Bronchial epithelial cell (primary cell): ENCODE measurements around the gene DONSON. TPM values are rescaled to one million over a fixed set of nuclear protein-coding genes. Genes with fewer than 3 reads are reported as not detected.

Experiments
- DNase-seq: peaks from one replicate; pipeline ENCODE4 v3.0.0-alpha.2; 2010; ENCODE audit warnings: low read depth
- FAIRE-seq: peaks from 2 replicates; lab custom pipeline; 2011; peaks lifted over from hg19 to GRCh38; lab: Jason Lieb, UNC
- H3K27me3 ChIP-seq: 2 replicates; pipeline ENCODE4 v1.5.1; 2011; ENCODE audit warnings: low read length; ENCODE audit not compliant: control insufficient read depth, insufficient read depth
- H3K36me3 ChIP-seq: 2 replicates; pipeline ENCODE4 v1.5.1; 2011; ENCODE audit warnings: low read length; ENCODE audit not compliant: control insufficient read depth, insufficient read depth
- H3K4me3 ChIP-seq: 2 replicates; pipeline ENCODE4 v1.5.1; 2011; ENCODE audit warnings: mild to moderate bottlenecking, low read depth, low read length, control low read depth
- CTCF ChIP-seq: IDR thresholded peaks from 2 replicates; pipeline ENCODE4 v1.5.1; 2011; ENCODE audit warnings: mild to moderate bottlenecking, moderate library complexity, low read length, control low read depth, inconsistent platforms; ENCODE audit not compliant: insufficient read depth, severe bottlenecking
- total RNA-seq: library from RNA; depleted of rRNA; stranded (reverse); fragments of >200 nt; gene quantifications from 2 replicates; pipeline ENCODE4 v1.2.1, GENCODE V29; 2014

The DONSON gene
- total RNA-seq, 1 donor from 2014 or later, result 6.6 TPM

GRCh38 chr21:33541105-33541711 is 47.3 kb downstream of the DONSON start:
- H3K36me3 ChIP-seq, result peaks cover 12% of the 10 kb centered on the region
- FAIRE-seq (no peak), DNase-seq (no peak)
- no peaks in the 10 kb centered on the region for H3K27me3 ChIP-seq
- H3K4me3 ChIP-seq, result peak overlapping the region; percentile 92
- TF ChIP-seq CTCF, result no peak

GRCh38 chr21:33540711-33541104 is 47.8 kb downstream of the DONSON start:
- Histone ChIP-seq H3K27me3 (no peaks in the 10 kb centered on the region), H3K36me3 (peaks cover 13% of the 10 kb centered on the region), H3K4me3 (peak overlapping the region; percentile 8)
- no peak for FAIRE-seq
- no peak for TF ChIP-seq CTCF
- no peak for DNase-seq

GRCh38 chr21:33539616-33540015 is 48.9 kb downstream of the DONSON start:
- DNase-seq (no peak), FAIRE-seq (no peak)
- H3K36me3 ChIP-seq, result peaks cover 13% of the 10 kb centered on the region
- no peaks in the 10 kb centered on the region for H3K27me3 ChIP-seq
- no peak overlapping the region for H3K4me3 ChIP-seq
- no peak for TF ChIP-seq CTCF

GRCh38 chr21:33537212-33537611 is 51.3 kb downstream of the DONSON start:
- H3K27me3 ChIP-seq, result no peaks in the 10 kb centered on the region
- FAIRE-seq, result no peak
- no peak for DNase-seq
- peaks cover 24% of the 10 kb centered on the region for H3K36me3 ChIP-seq
- no peak for TF ChIP-seq CTCF
- no peak overlapping the region for H3K4me3 ChIP-seq

GRCh38 chr21:33531007-33531406 is 57.5 kb downstream of the DONSON start:
- TF ChIP-seq CTCF, result no peak
- DNase-seq (no peak), FAIRE-seq (no peak)
- H3K4me3 ChIP-seq, result no peak overlapping the region
- no peaks in the 10 kb centered on the region for H3K27me3 ChIP-seq
- peaks cover 22% of the 10 kb centered on the region for H3K36me3 ChIP-seq

Other genes with a start within 250 kb of the DONSON start
- gene IFNGR2, start 185.3 kb downstream of the DONSON start, total RNA-seq, result 42.4 and 56.8 TPM in 2 replicates
- 16.9 and 31.6 TPM in 2 replicates for gene TMEM50B, start 108.7 kb downstream of the DONSON start, total RNA-seq
- 1.0 and 1.3 TPM in 2 replicates for gene DNAJC28, start 97.0 kb downstream of the DONSON start, total RNA-seq
- gene GART, start 46.6 kb downstream of the DONSON start, total RNA-seq, result 68.2 and 103 TPM in 2 replicates
- 105 and 125 TPM in 2 replicates for gene SON, start 45.6 kb downstream of the DONSON start, total RNA-seq
- 10.8 and 23.0 TPM in 2 replicates for gene CRYZL1, start 53.1 kb upstream of the DONSON start, total RNA-seq
- gene ITSN1, start 53.8 kb upstream of the DONSON start, total RNA-seq, result 15.0 and 15.5 TPM in 2 replicates